OCI-LY3 (cell line): ENCODE measurements around the gene UGT1A10.

Source experiments
- H2AFZ ChIP-seq: fragments of 200-600, 300-600 bp; shearing (Covaris generic); 2 replicates; pipeline ENCODE4 v1.6.0; 2014; ENCODE audit warnings: antibody characterized with exemption, low read depth, low read length
- H3K27ac ChIP-seq: fragments of 200-600, 300-600 bp; sonication (generic); 2 replicates; pipeline ENCODE4 v1.5.1; 2014; ENCODE audit warnings: mild to moderate bottlenecking, low read length, moderate library complexity, mixed read lengths
- H3K27me3 ChIP-seq: fragments of 200-600, 300-600 bp; sonication (generic); 2 replicates; pipeline ENCODE4 v1.6.1; 2014; ENCODE audit warnings: low read depth, low read length, mixed read lengths
- H3K36me3 ChIP-seq: fragments of 200-600, 300-600 bp; sonication (generic); replicated peaks from 2 replicates; pipeline ENCODE3; 2014; ENCODE audit warnings: low read depth, low read length, mixed read lengths
- H3K4me1 ChIP-seq: fragments of 300-600, 200-600 bp; sonication (generic); 2 replicates; pipeline ENCODE4 v1.6.1; 2014; ENCODE audit warnings: low read length, mixed read lengths
- H3K4me2 ChIP-seq: fragments of 200-600, 300-600 bp; sonication (generic); 2 replicates; pipeline ENCODE4 v1.6.1; 2014; ENCODE audit warnings: low read length, mixed read lengths
- H3K4me3 ChIP-seq: fragments of 300-600, 200-600 bp; sonication (generic); 2 replicates; pipeline ENCODE4 v1.5.1; 2014; ENCODE audit warnings: antibody characterized with exemption, mild to moderate bottlenecking, low read length, moderate library complexity
- H3K79me2 ChIP-seq: fragments of 300-600, 200-600 bp; shearing (Covaris generic); 2 replicates; pipeline ENCODE4 v1.6.1; 2014; ENCODE audit warnings: mild to moderate bottlenecking, low read length, mixed read lengths
- H3K9ac ChIP-seq: fragments of 300-600, 200-600 bp; shearing (Covaris generic); 2 replicates; pipeline ENCODE4 v1.6.0; 2014; ENCODE audit warnings: mild to moderate bottlenecking, low read length, moderate library complexity
- H3K9me3 ChIP-seq: fragments of 200-600, 300-600 bp; shearing (Covaris generic); 2 replicates; pipeline ENCODE4 v1.6.1; 2014; ENCODE audit warnings: low read length, mixed read lengths; ENCODE audit not compliant: insufficient read depth
- H4K20me1 ChIP-seq: fragments of 200-600, 300-600 bp; sonication (generic); 2 replicates; pipeline ENCODE4 v1.6.1; 2016; ENCODE audit warnings: low read length, mixed read lengths; ENCODE audit not compliant: insufficient read depth
- CTCF ChIP-seq: fragments of 200-600, 300-600 bp; sonication (generic); IDR thresholded peaks from 2 replicates; pipeline ENCODE4 v1.5.1; 2014; ENCODE audit warnings: antibody characterized with exemption, low read length, low read depth
- EZH2phosphoT487 ChIP-seq: fragments of 200-600 bp; shearing (Covaris generic); IDR thresholded peaks from 2 replicates; pipeline ENCODE4 v1.6.1; 2018; ENCODE audit warnings: antibody characterized with exemption, mixed run types, low read depth

UGT1A10 gene

DNA sequence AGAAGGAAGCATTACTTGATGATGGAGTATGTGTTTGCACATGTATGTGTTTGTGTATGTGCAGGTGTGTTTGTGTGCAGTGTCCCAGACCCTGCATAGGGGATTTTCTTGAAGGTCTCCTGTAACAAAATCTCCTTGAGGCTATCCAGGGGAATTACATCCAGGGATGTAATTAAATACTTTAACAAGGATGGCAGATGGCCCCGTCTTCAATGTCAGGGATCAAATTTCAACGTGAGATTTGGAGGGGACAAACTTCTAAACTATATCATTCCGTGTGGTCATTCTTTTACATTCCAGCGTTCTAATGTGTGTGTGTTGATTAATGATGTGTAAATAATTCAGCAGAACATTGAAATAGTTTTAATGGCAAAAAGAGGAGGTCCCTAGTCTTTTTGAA, 38.7 kb downstream of the UGT1A10 start:
- Histone ChIP-seq H3K9ac (no peak overlapping the region), H3K27ac (no peak overlapping the region), H3K79me2 (no peaks in the 10 kb centered on the region), H3K9me3 (no peaks in the 10 kb centered on the region), H3K4me2 (no peak overlapping the region), H3K4me1 (no peaks in the 10 kb centered on the region), H2AFZ (no peak overlapping the region), H3K36me3 (no peaks in the 10 kb centered on the region), H4K20me1 (no peaks in the 10 kb centered on the region), H3K4me3 (no peak overlapping the region), H3K27me3 (no peaks in the 10 kb centered on the region)
- TF ChIP-seq EZH2phosphoT487 (no peak), CTCF (no peak)

DNA sequence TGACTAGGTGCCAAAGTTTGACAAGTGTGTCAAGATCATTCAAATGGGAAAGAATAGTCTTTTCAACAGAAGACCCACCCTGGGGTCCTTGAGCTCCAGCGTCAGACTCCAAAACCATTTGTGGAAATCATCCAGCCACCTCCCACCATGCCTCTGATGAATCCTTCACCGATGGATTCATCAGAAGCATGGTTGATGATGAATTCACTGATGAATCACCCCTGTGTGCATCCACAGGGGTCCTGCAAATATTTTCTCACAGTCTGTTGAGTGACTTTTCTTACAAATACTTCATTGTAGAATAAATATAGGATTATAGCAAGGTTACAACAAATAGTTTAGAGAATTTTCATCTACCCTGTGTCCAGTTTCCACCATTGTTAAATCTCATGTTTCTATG, 39.8 kb downstream of the UGT1A10 start:
- no peaks in the 10 kb centered on the region for H3K4me1 ChIP-seq
- no peaks in the 10 kb centered on the region for H3K36me3 ChIP-seq
- H2AFZ ChIP-seq: no peak overlapping the region
- H3K27ac ChIP-seq: no peak overlapping the region
- TF ChIP-seq EZH2phosphoT487: no peak
- no peak for TF ChIP-seq CTCF
- H3K4me3 ChIP-seq: no peak overlapping the region
- no peak overlapping the region for H3K9ac ChIP-seq
- no peaks in the 10 kb centered on the region for H3K79me2 ChIP-seq
- H3K27me3 ChIP-seq: no peaks in the 10 kb centered on the region
- H4K20me1 ChIP-seq: no peaks in the 10 kb centered on the region
- no peak overlapping the region for H3K4me2 ChIP-seq
- H3K9me3 ChIP-seq: no peaks in the 10 kb centered on the region

DNA sequence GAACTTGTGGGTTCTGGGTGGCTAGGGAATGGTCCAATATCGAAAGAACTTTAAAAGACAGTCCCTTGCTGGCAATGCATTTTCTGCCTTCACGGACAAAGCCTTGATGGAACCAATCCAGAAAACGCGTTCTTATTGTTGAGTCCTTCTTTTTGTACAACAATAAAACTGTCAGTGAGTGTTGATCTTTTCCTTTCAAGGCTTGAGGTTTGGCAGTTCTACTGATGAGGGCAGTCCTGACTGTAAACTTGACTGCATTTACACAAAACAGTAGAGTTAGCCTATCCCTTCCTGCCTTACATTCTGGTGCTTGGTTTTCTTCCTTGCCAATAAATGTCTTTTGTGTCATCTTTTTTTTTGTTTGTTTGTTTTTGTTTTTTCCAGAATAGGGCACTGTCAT, 42.9 kb downstream of the UGT1A10 start:
- Histone ChIP-seq H3K4me3 (no peak overlapping the region), H4K20me1 (no peaks in the 10 kb centered on the region), H3K9ac (no peak overlapping the region), H3K9me3 (no peaks in the 10 kb centered on the region), H3K27ac (no peak overlapping the region), H3K79me2 (no peaks in the 10 kb centered on the region), H3K4me1 (no peaks in the 10 kb centered on the region), H3K27me3 (no peaks in the 10 kb centered on the region), H3K4me2 (no peak overlapping the region), H2AFZ (no peak overlapping the region), H3K36me3 (no peaks in the 10 kb centered on the region)
- TF ChIP-seq EZH2phosphoT487 (no peak), CTCF (no peak)

- TF ChIP-seq CTCF (no peak), EZH2phosphoT487 (no peak)
- H3K4me2 ChIP-seq: no peak overlapping the region
- no peak overlapping the region for H2AFZ ChIP-seq
- no peaks in the 10 kb centered on the region for H3K27me3 ChIP-seq
- H3K79me2 ChIP-seq: no peaks in the 10 kb centered on the region
- no peak overlapping the region for H3K4me3 ChIP-seq
- H3K27ac ChIP-seq: no peak overlapping the region
- no peaks in the 10 kb centered on the region for H3K4me1 ChIP-seq
- no peaks in the 10 kb centered on the region for H4K20me1 ChIP-seq
- H3K36me3 ChIP-seq: no peaks in the 10 kb centered on the region
- H3K9me3 ChIP-seq: no peaks in the 10 kb centered on the region
- H3K9ac ChIP-seq: no peak overlapping the region
Observed at GRCh38 chr2:233680361-233681045, 44.3 kb downstream of the UGT1A10 start.
